Right hindlimb (tissue), 1 donor: ENCODE data around the gene FHL2.
A peak's percentile ranks its signal among the peaks of the same experiment; 100 is the strongest.

Source experiments
- DNase-seq: peaks from one replicate; pipeline ENCODE4 v3.0.0-alpha.2; 2018

FHL2 gene

GRCh38 chr2:105377871-105378270 lies 21.0 kb downstream of the FHL2 start:
- DNase-seq = no peak

- no peak for DNase-seq
Observed at GRCh38 chr2:105376789-105377240, 22.0 kb downstream of the FHL2 start.

- DNase-seq = no peak
Observed at GRCh38 chr2:105376010-105376409, 22.8 kb downstream of the FHL2 start.

- DNase-seq = no peak
Observed at GRCh38 chr2:105375001-105375561, 23.8 kb downstream of the FHL2 start.

- DNase-seq = no peak
Observed at GRCh38 chr2:105373895-105374401, 24.9 kb downstream of the FHL2 start.

DNA sequence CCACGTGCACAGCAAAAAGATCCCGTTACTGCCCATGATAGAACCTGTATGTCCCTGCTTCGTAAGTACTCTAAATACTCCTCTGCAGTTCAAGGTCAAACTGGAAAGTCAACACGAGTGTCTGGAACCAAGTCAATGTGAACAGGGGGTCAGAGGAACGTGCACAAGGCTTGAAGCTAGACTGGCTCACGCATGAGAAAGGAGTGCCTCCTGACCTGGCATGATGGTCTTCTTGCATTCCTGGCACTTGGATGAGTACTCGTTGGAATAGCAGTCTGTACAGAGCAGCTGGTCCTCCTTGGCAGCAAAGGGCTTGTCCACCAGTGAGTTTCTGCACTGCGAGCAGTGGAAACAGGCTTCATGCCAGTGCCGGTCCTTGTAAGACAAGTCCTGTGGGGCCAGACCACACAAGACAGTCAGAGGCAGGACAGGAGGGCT lies 25.5 kb downstream of the FHL2 start:
- DNase-seq = peak; percentile 73

DNA sequence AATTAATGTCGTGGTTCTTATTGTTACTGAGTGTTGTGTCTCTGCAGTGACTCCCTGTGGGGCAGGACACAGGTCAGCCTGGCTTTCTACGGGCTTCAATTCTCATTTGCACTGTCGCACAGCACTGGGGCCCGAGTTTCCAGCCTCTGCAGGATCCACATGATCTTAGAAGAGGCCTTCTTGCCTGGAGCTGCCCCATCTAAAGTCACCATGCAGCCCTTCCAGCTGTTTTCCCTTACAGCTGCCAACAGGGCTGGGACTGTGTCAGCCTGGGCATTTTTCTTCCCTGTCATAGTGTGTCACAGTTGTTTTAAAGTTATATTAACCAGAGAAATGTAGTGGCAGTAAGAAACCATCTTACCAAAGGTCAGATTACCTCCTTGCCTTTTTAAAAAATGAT lies 27.0 kb downstream of the FHL2 start:
- DNase-seq = peak; percentile 48

DNA sequence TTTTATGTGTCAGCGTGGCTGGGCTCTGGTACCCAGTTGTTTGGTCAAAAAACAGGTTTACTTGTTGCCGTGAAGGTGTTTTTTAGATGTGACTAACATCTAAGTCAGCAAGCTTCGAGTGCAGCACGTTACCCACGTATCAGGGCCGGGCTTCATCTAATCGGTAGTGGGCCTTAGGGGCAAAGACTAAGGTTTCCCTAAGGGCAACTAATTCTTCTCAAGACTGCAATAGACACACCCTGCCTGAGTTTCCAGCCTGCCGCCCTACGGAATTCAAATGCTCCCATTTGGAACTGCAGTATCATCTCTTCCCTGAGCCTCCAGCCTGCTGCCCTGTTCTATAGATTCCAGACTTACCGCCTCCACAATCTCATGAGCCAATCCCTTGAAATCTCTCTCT lies 27.7 kb downstream of the FHL2 start:
- DNase-seq = no peak

DNA sequence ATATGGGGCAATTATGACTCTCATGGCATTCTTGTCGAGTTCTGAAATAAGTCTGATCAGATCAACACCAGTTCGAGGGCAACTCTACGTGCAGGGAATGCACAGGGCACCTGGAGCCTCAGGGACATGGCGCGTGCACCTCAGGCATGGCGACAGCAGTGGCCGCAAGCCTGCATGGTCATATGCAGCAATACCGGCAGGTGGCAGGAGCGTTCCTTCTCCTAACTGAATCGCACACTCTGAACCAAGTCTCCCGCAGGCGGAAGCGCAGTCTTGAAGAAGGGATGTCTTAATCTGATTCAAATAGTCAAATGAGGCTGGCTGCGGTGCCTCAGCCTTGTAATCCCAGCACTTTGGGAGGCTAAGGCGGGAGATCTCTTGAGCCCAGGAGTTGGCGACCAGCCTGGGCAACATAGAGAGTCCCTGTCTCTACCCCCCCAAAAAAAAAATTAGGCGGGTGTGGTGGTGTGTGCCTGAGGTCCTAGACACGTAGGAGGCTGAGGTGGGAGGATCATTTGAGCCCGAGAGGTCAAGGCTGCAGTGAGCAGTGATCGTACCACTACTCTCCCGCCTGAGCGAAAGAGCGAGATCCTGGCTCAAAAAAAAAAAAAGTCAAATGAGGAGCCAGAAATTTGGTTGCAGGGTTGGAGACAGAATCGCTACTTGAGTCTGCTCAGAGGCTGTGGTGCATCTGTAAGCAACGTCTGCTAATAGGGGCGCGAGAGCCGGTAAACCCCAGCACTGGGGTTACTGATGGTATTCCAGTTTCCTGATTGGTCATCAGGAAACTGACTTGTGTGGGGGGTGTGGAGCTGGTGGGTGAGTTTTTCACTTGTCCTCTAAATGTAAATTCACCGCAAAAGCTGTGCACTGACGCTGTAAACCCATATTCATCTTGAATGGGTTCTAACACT lies 28.8 kb downstream of the FHL2 start:
- peak; percentile 83 for DNase-seq

GRCh38 chr2:105368759-105369408 lies 30.0 kb downstream of the FHL2 start:
- no peak for DNase-seq

- DNase-seq = no peak
Observed at GRCh38 chr2:105365206-105365605, 33.6 kb downstream of the FHL2 start.

DNA sequence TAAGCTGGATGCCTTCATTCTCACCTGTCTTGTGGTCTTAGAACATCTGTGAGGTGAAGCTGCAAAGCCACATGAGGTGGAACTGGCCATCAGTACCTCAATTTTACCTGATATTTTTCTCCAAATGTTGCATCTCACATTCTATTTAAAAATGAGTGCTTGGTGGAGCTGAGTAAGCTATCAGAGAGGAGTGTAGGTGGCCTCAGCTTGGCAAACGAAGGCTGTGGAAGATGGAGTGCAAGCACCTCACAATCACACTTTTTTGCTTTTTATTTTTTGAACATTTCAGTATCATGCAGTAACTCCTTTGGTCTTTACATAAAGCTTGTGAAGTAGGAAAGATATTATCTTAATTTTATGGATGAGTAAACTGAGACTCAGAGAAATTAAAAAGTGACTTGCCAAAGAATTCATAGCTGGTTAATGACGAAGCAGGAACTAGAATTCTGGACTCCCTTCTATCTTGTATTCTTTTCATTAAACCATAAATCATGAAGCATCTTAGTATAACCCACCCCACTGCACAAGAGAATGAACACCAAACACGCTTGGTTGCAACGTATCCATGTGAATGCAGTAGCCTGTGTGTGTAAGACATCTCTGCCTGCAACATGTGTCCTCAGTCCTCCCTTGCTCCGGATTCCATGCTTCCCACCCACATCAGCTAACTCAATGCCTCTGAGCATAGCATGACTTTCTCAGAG lies 34.3 kb downstream of the FHL2 start:
- DNase-seq = no peak

DNA sequence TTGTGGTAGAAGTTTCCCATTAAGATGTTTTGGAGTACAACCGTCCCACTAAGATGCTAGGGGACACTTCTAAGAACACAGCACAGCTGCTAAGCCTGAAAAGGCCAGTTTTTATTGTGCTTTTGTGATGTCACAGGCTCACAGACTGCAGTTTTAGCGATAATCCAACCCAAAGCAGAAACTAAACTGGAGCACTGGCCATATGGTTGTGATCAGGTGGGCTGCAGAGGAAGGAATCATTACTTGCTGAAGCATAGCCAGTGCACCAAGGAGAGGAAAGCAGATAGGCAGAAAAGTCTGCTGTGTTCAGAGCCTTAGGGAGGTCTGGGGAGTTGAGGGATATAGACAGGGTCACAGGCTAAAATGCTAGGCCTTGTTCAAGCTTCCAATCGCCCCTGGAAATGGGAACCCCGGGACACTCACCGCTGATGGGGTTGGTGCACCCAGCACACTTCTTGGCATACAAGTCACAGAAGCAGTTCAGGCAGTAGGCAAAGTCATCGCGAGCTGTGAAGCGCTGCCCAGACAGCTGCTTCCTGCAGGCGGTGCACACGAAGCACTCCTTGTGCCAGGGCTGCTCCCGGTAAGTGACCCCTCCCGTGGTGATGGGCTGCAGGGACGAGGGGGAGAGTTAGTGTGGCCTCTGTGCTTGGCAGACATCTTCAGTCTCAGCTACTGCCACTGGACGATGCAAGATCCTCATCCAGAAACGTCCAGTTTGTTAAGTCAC lies 35.8 kb downstream of the FHL2 start:
- peak; percentile 51 for DNase-seq

DNA sequence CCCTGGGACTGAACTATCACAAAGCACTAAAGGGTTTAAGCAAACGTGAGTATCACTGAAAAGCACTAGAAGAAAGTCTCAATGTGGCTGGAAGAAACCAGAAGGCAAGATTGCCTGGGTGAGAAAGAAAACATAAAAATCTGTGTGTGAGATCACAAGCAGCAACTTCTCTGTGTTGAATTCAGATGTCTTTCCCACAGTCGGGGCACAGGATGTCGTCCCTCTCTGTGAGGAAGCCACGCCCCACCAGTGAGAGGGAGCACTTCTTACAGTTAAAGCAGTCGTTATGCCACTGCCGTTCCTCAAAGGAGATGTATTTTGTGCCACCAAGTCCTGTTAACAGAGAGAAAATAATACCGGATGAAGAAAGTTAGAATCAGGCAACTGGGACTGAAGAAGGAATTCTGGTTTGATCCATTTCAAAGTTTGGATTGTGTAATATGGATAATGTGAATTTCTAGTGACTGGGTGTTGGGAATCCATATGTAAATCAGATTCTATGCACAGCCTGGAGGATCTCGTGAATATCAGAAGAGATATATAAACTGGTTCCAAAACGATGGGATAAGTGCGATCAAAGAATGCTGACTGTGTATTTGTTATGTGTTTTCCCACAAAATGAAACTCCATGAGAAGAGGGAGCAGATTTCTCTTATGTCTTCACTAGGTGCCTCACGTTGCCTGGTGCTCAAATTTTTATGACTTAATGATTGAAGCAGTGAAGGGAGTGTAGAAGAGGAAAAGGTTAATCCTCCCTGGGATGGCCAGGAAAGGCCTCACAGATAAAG lies 37.6 kb downstream of the FHL2 start:
- no peak for DNase-seq

- no peak for DNase-seq
Observed at GRCh38 chr2:105358593-105358992, 40.3 kb downstream of the FHL2 start.

GRCh38 chr2:105357122-105357521 lies 41.7 kb downstream of the FHL2 start:
- no peak for DNase-seq

GRCh38 chr2:105344704-105345345 lies 54.0 kb downstream of the FHL2 start:
- no peak for DNase-seq

DNA sequence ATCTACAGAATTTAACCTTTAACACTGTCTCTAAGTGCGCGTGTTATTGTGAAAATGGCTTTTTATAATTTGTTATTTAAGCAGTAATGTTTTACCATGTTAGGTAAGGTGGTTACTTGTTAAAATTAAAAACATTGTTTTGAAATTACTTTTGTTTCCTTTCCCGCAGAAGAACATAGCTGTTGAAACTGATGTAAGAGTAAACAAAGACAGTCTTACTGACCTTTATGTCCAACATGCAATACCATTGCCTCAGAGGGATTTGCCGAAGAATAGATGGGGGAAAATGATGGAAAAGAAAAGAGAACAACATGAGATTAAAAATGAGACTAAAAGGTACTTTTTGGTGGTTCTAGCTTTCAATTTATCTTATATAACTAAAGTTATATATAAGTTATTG lies 59.4 kb downstream of the FHL2 start:
- no peak for DNase-seq

GRCh38 chr2:105338020-105338385 lies 60.8 kb downstream of the FHL2 start:
- no peak for DNase-seq

DNA sequence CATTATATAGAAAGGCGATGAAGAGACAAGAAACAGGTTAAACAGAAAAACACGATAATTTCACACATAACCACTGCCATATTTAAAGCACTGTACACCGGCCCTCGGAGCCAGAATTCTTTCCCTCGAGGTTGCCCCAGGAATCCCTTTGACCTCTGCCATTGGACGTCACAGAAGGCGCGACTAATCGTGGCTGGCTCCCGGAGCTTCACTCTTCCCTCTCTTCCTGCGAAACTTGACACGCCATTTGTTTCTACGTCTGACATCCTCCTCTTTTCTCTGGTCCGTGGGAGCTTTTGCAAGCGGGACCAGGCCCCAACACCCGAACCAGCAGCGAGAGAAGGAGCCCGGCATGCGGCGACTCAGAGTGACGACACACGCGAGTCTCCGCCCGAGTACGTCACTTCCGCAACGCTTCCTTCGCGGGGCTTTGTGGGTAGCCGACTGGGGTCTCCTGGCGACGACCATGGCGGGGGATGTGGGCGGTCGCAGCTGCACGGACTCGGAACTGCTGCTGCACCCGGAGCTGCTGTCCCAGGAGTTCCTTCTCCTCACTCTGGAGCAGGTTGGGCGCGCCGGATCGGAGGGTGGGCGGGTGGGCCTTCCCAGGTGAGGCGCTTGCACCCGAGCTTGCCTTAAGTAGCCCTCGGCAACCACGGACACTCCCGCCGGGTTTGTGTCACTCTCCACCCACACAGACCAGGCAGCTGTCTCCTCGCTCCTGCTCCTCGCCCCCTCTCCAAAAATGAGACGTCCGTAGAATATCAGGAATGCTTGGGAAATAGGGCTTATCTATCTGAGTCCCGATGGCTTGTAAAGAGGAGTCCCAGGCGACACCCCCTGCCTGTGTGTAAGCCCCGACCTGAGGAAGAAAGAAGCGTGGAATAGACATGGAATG lies 61.5 kb downstream of the FHL2 start, which contains the start of gene C2orf49:
TSS of gene C2orf49 (plus strand) at position 419 of the 898 bp plus-strand sequence. CDS start at position 467, 48 bp downstream.
- peak; percentile 94 for DNase-seq
